Lung (tissue), 12 donors: Measurements from ENCODE around the gene CCL1. TPM values are rescaled to one million over a fixed set of nuclear protein-coding genes. Genes with fewer than 3 reads are reported as not detected.

Experiments used
- ATAC-seq: fragments of 200-7000 bp; cut with Tn5 transposase; one replicate; pipeline ENCODE4 v1.9.1; 2020; ENCODE audit warnings: moderate number of reproducible peaks; ENCODE audit not compliant: insufficient read depth, low FRiP score
- DNase-seq, 3 donors: peaks; one replicate each; pipeline ENCODE4 v3.0.0-alpha.2; 2013 to 2017
- H3K27ac ChIP-seq, 2 donors: one replicate each; pipeline ENCODE4 v1.5.1; 2013; ENCODE audit warnings: mild to moderate bottlenecking in 2 of 2, moderate library complexity in 2 of 2, control low read depth in 1 of 2, inconsistent platforms in 1 of 2, low read depth in 1 of 2, low read length in 1 of 2
- H3K27me3 ChIP-seq, 3 donors: one replicate each; pipeline ENCODE4 v1.5.1; 2013; ENCODE audit warnings: low read length in 2 of 3; ENCODE audit not compliant: control insufficient read depth in 3 of 3, insufficient read depth in 3 of 3
- H3K36me3 ChIP-seq, 4 donors: one replicate each; pipeline ENCODE4 v1.5.1; 2013; ENCODE audit warnings: low read length in 4 of 4, mild to moderate bottlenecking in 1 of 4, moderate library complexity in 1 of 4; ENCODE audit not compliant: control insufficient read depth in 4 of 4, insufficient read depth in 4 of 4
- H3K4me1 ChIP-seq, 5 donors: one replicate each; pipeline ENCODE4 v1.5.1; 2013; ENCODE audit warnings: low read length in 5 of 5, mild to moderate bottlenecking in 2 of 5, moderate library complexity in 1 of 5; ENCODE audit not compliant: control insufficient read depth in 5 of 5, insufficient read depth in 5 of 5
- H3K4me3 ChIP-seq: one replicate; pipeline ENCODE4 v1.5.1; 2013; ENCODE audit warnings: mild to moderate bottlenecking, control low read depth, moderate library complexity
- H3K9ac ChIP-seq, 2 donors: one replicate each; pipeline ENCODE4 v1.5.1; 2013; ENCODE audit warnings: low read length in 2 of 2, control low read depth in 1 of 2; ENCODE audit not compliant: insufficient read depth in 1 of 2
- H3K9me3 ChIP-seq, 4 donors: one replicate each; pipeline ENCODE4 v1.5.1; 2013; ENCODE audit warnings: low read length in 3 of 4, mild to moderate bottlenecking in 1 of 4, moderate library complexity in 1 of 4; ENCODE audit not compliant: control insufficient read depth in 4 of 4, insufficient read depth in 3 of 4
- WGBS, 2 donors: extraction: QIAGEN DNeasy Blood & Tissue Kit; methylation state at CpG; one replicate each; pipeline ENCODE4 v1.1.7; 2013; 5-methylcytosine and 5-hydroxymethylcytosine counted together
- polyA plus RNA-seq, 2 donors: library from polyadenylated mRNA; stranded (reverse); fragments of 200-250 nt; gene quantifications; one replicate each; pipeline ENCODE4 v1.2.1, GENCODE V29; 2013
- total RNA-seq, 2 donors: library from RNA; depleted of rRNA in 1 of 2; stranded (reverse); fragments of >200 nt in 1 of 2; gene quantifications; one replicate each; pipeline ENCODE4 v1.2.1, GENCODE V29; 2014 to 2021
- TF ChIP-seq, protein P1 (sequence below): IDR thresholded peaks from 2 replicates; pipeline ENCODE4 v1.5.1; 2012; ENCODE audit warnings: mild to moderate bottlenecking; ENCODE audit errors: control extremely low read depth, extremely low read depth
- donor health status: control.
- donor health status: control.
- donor health status: Bipolar disorder and iron deficiency.
- donor health status: healthy.
- donor health status: DM: yes; HTN: yes; CAD: no.

Gene CCL1
- total and polyA plus RNA-seq, 4 donors, result 0.44 TPM; not detected in 3

DNA sequence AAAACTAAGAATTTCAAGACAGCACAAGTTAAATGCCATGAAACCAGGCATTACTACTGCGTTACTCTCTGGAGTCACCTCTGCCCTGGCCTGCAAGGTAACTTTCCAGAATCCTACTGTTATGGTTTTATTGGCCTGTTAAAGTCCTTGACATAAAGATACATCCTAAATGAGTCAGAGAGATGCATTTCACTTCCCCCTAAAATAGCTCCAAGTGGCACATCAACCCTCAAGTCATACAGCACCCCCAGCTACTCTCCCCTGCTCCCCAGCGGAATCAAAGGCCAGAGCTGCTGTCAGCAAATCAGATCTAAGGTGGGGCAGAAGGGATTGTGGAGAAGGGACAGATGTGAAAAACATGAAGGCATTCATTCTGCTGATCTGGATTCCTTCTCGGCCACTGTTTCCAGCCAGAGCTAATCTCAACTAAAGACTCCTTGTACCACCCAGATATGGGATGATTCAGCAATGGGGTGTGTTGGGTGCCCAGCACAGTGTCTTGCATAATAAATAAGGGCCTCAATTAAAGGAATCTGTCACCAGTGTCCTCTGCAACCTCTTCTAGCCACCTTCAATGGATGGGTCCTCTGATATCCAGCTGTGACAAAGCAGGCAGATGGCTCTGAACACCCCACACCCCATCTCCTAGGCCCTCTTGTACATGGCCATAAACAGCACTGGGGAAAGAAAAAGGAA, 8.5 kb upstream of the CCL1 start:
- no peak for ATAC-seq
- Histone ChIP-seq H3K27me3 (peaks cover 0 to 2% (median 2%) of the 10 kb centered on the region in 3 donors), H3K4me1 (peaks cover 0 to 7% (median 0%) of the 10 kb centered on the region in 5 donors), H3K36me3 (no peaks in the 10 kb centered on the region), H3K9me3 (no peaks in the 10 kb centered on the region), H3K27ac (no peak overlapping the region), H3K9ac (no peak overlapping the region), H3K4me3 (no peak overlapping the region)
- WGBS, 2 donors, result 93 to 95% methylated on average over 3 of the region's 3 CpGs
- TF ChIP-seq, protein P1, sequence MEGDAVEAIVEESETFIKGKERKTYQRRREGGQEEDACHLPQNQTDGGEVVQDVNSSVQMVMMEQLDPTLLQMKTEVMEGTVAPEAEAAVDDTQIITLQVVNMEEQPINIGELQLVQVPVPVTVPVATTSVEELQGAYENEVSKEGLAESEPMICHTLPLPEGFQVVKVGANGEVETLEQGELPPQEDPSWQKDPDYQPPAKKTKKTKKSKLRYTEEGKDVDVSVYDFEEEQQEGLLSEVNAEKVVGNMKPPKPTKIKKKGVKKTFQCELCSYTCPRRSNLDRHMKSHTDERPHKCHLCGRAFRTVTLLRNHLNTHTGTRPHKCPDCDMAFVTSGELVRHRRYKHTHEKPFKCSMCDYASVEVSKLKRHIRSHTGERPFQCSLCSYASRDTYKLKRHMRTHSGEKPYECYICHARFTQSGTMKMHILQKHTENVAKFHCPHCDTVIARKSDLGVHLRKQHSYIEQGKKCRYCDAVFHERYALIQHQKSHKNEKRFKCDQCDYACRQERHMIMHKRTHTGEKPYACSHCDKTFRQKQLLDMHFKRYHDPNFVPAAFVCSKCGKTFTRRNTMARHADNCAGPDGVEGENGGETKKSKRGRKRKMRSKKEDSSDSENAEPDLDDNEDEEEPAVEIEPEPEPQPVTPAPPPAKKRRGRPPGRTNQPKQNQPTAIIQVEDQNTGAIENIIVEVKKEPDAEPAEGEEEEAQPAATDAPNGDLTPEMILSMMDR, result no peak
- DNase-seq, result no peak

DNA sequence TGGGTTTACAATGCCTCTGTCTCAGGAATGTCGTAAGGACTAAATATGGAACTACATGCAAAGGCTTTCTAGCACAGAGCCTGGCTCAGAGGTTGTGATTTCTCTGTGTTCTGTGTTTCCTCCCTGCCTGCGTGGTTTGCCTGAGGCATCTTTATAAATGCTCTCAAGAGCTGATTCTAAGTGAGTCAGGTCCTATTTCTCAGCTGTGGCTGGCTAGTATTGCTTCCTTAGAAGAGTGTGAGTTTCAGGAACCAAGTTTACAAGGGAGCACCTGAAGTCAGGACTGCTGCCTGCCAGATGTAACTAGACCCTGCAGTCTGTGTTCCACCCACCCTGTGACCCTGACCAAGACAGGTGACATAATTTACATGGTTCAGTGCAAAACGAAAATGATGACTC, 8.0 kb upstream of the CCL1 start:
- Histone ChIP-seq H3K4me3 (no peak overlapping the region), H3K27ac (no peak overlapping the region), H3K9me3 (no peaks in the 10 kb centered on the region), H3K36me3 (no peaks in the 10 kb centered on the region), H3K4me1 (peaks cover 0 to 3% (median 0%) of the 10 kb centered on the region in 5 donors), H3K27me3 (peaks cover 0 to 4% (median 2%) of the 10 kb centered on the region in 3 donors), H3K9ac (no peak overlapping the region)
- DNase-seq (no peak), ATAC-seq (no peak)
- 44 to 58% methylated on average over 3 of the region's 3 CpGs for WGBS, 2 donors
- TF ChIP-seq, protein P1, result no peak

DNA sequence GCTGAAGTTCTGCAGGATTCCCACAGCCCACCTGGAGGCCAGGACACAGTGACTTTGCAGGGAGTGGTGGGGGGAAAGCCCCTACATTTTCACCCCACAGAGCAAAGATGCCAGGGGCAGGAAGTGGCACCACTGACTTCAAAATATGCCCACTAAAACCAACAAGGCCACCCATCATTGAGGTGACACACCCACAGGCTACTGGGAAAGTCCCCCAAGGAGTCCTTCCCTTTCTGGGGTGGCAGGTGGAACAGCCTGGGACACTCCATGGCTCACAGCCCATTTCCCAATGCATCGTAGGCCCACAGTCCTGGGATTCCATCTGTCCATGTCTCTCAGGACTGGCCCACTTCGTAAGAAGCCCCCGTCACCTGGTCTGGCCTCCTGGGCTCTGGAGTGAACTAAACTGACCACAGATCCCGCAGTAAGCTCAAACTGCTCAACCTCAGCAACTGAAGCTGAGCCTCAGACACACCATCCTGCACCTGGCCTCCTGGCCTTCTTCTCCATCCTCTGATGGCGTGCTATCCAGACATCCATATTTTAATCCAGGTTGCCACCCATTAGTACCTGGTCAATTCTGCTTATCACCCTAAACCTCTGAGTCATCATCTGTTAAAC, 7.5 kb upstream of the CCL1 start:
- H3K9me3 ChIP-seq, result no peaks in the 10 kb centered on the region
- H3K9ac ChIP-seq, result no peak overlapping the region
- WGBS, 2 donors, result 95 to 96% methylated on average over 5 of the region's 5 CpGs
- no peaks in the 10 kb centered on the region for H3K36me3 ChIP-seq
- TF ChIP-seq, protein P1, result no peak
- peaks cover 0 to 4% (median 2%) of the 10 kb centered on the region in 3 donors for H3K27me3 ChIP-seq
- no peak for DNase-seq
- ATAC-seq, result no peak
- no peak overlapping the region for H3K27ac ChIP-seq
- H3K4me1 ChIP-seq, result peaks cover 0 to 3% (median 0%) of the 10 kb centered on the region in 5 donors
- no peak overlapping the region for H3K4me3 ChIP-seq
